Endothelial cell of umbilical vein (primary cell): ENCODE results near the gene SRP14. TPM values are rescaled to one million over a fixed set of nuclear protein-coding genes. Genes with fewer than 3 reads are reported as not detected.

Source experiments
- BruUV-seq: library from RNA; stranded (reverse); fragments of 400-500 nt; replicated peaks from 2 replicates; lab custom pipeline; 2021; lab: Mats Ljungman, UMichigan
- CTCF ChIA-PET: fragments of 300-600, 350-600 bp; sonication (Branson Sonifier 250); formaldehyde crosslinking; loops from one replicate; lab custom pipeline; 2021; ENCODE audit warnings: antibody characterized with exemption, inconsistent platforms; lab: Charles Lee
- POLR2A ChIA-PET: fragments of 300-600, 350-600 bp; sonication (Branson Sonifier 250); formaldehyde crosslinking; loops from one replicate; lab custom pipeline; 2021; ENCODE audit warnings: antibody characterized with exemption, inconsistent platforms; lab: Charles Lee
- DNase-seq: peaks from one replicate; pipeline ENCODE4 v3.0.0-alpha.2; 2011; ENCODE audit warnings: low read depth, low spot score
- FAIRE-seq: peaks from 2 replicates; lab custom pipeline; 2011; peaks lifted over from hg19 to GRCh38; lab: Jason Lieb, UNC
- H2AFZ ChIP-seq: 2 replicates; pipeline ENCODE4 v1.6.0; 2012; ENCODE audit warnings: low read depth, low read length, control low read depth, inconsistent platforms
- H3K27ac ChIP-seq: 2 replicates; pipeline ENCODE4 v1.5.1; 2011; ENCODE audit warnings: low read depth, mild to moderate bottlenecking, control low read depth, low read length, moderate library complexity; ENCODE audit not compliant: insufficient read depth
- H3K27me3 ChIP-seq, 2 experiments: 2 replicates each; pipeline versions ENCODE4 v1.6.0 to v1.6.1; 2011; ENCODE audit warnings: low read length in 2 of 2, mixed read lengths in 1 of 2; ENCODE audit not compliant: control insufficient read depth in 2 of 2, insufficient read depth in 2 of 2
- H3K36me3 ChIP-seq, 2 experiments: 2 replicates in 1 of 2; 3 replicates in 1 of 2; pipeline ENCODE4 v1.5.1; 2011; ENCODE audit warnings: low read length in 2 of 2, mild to moderate bottlenecking in 1 of 2, moderate library complexity in 1 of 2; ENCODE audit not compliant: control insufficient read depth in 2 of 2, insufficient read depth in 2 of 2; ENCODE audit errors: extremely low read depth in 1 of 2
- H3K4me1 ChIP-seq: 3 replicates; pipeline ENCODE4 v1.5.1; 2011; ENCODE audit warnings: mild to moderate bottlenecking, low read length; ENCODE audit not compliant: control insufficient read depth, insufficient read depth; ENCODE audit errors: extremely low read depth
- H3K4me2 ChIP-seq: 2 replicates; pipeline ENCODE4 v1.6.1; 2011; ENCODE audit warnings: low read length, control low read depth, mixed read lengths; ENCODE audit not compliant: insufficient read depth
- H3K4me3 ChIP-seq, 3 experiments: fragments of 200-600 bp in 1 of 3; sonication (generic), shearing (Covaris generic) in 1 of 3; replicated peaks in 1 of 3; 2 replicates each; pipeline ENCODE4 v1.5.1; 2011 to 2016; ENCODE audit warnings: control low read depth in 3 of 3, low read length in 3 of 3, mild to moderate bottlenecking in 2 of 3, inconsistent platforms in 1 of 3, low read depth in 1 of 3, moderate library complexity in 1 of 3; ENCODE audit not compliant: insufficient read depth in 1 of 3
- H3K79me2 ChIP-seq: 2 replicates; pipeline ENCODE4 v1.6.0; 2012; ENCODE audit warnings: low read length, inconsistent platforms; ENCODE audit not compliant: control insufficient read depth, insufficient read depth
- H3K9ac ChIP-seq: replicated peaks from 2 replicates; pipeline ENCODE3; 2011; ENCODE audit warnings: low read length, control low read depth; ENCODE audit not compliant: insufficient read depth; ENCODE audit errors: extremely low read depth
- H3K9me1 ChIP-seq: replicated peaks from 3 replicates; pipeline ENCODE4 v1.6.0; 2011; ENCODE audit warnings: mild to moderate bottlenecking, low read length; ENCODE audit not compliant: control insufficient read depth, insufficient read depth; ENCODE audit errors: extremely low read depth
- H3K9me3 ChIP-seq: replicated peaks from 2 replicates; pipeline ENCODE4 v1.5.1; 2012; ENCODE audit warnings: low read length, inconsistent platforms; ENCODE audit not compliant: control insufficient read depth, insufficient read depth
- H4K20me1 ChIP-seq: replicated peaks from 2 replicates; pipeline ENCODE3; 2011; ENCODE audit warnings: mild to moderate bottlenecking, low read length; ENCODE audit not compliant: control insufficient read depth, insufficient read depth; ENCODE audit errors: extremely low read depth
- CTCF ChIP-seq, 2 donors: IDR thresholded peaks; 1 replicate in 1 of 2; 2 replicates in 1 of 2; pipeline ENCODE4 v1.5.1; 2011; ENCODE audit warnings: low read length in 2 of 2, mild to moderate bottlenecking in 2 of 2, moderate library complexity in 2 of 2, control low read depth in 1 of 2, inconsistent platforms in 1 of 2, low read depth in 1 of 2; ENCODE audit not compliant: insufficient read depth in 1 of 2; ENCODE audit errors: extremely low read depth in 1 of 2
- EZH2 ChIP-seq: IDR thresholded peaks from 2 replicates; pipeline ENCODE4 v1.6.1; 2012; ENCODE audit warnings: borderline replicate concordance, low read depth, mild to moderate bottlenecking, moderate library complexity, low read length, inconsistent platforms; ENCODE audit not compliant: severe bottlenecking
- FOS ChIP-seq: IDR thresholded peaks from 2 replicates; pipeline ENCODE4 v1.6.1; 2011; ENCODE audit warnings: mild to moderate bottlenecking, low read length, moderate library complexity, borderline replicate concordance; ENCODE audit not compliant: insufficient read depth
- MYC ChIP-seq: IDR thresholded peaks from one replicate; pipeline ENCODE4 v1.6.1; 2011; ENCODE audit warnings: mild to moderate bottlenecking, low read depth, low read length
- POLR2A ChIP-seq: IDR thresholded peaks from 2 replicates; pipeline ENCODE4 v1.6.1; 2012; ENCODE audit warnings: low read depth, mild to moderate bottlenecking, control low read depth, low read length
- dilution Hi-C: fragments of 300-500 bp; cut with MboI; formaldehyde crosslinking; loops from one replicate; pipeline ENCODE4 v1.15.0; 2019; ENCODE audit warnings: low sequenced_read_pairs; ENCODE audit not compliant: extremely low pct_ligation_motif_present
- intact Hi-C: fragments of 100-400 bp; cut with micrococcal nuclease; formaldehyde crosslinking; loops from one replicate; pipeline ENCODE4 v1.10.0; 2022
- polyA plus RNA-seq, 4 experiments: library from polyadenylated mRNA; depleted of rRNA in 3 of 4; stranded (reverse) in 3 of 4; unstranded in 1 of 4; fragments of >200 nt; gene quantifications; 2 replicates each; pipeline versions ENCODE4 v1.2.1 to v1.2.3, GENCODE V29; 2011 to 2012; ENCODE audit warnings: missing spikeins in 1 of 4
- total RNA-seq: library from RNA; stranded (reverse); gene quantifications from 2 replicates; pipeline ENCODE4 v1.2.3, GENCODE V29; 2021

Gene SRP14
- total and polyA plus RNA-seq, 2 donors (not counting 3 experiments of a cell fraction or from before 2014, with no cell fraction given), result 220 to 330 TPM

GRCh38 chr15:40050788-40051470 lies 11.9 kb upstream of the SRP14 start:
- Histone ChIP-seq H3K36me3 (no peaks in the 10 kb centered on the region), H3K4me1 (peaks cover 22% of the 10 kb centered on the region), H3K27me3 (peaks cover 0 to 3% of the 10 kb centered on the region in 2 experiments), H4K20me1 (no peaks in the 10 kb centered on the region), H3K9me3 (no peaks in the 10 kb centered on the region), H3K27ac (no peak overlapping the region), H3K9me1 (no peaks in the 10 kb centered on the region), H3K9ac (no peak overlapping the region), H3K4me3 (no peak overlapping the region), H2AFZ (no peak overlapping the region), H3K79me2 (no peaks in the 10 kb centered on the region), H3K4me2 (no peak overlapping the region)
- intact Hi-C loops (no loop called here), dilution Hi-C loops (no loop called here)
- BruUV-seq, result no TSS peak
- POLR2A ChIA-PET, result no interaction called here
- no peak for DNase-seq
- no peak for TF ChIP-seq EZH2
- no peak for TF ChIP-seq CTCF (IDR thresholded peaks at IDR 0.05; ENCODE audit: extremely low read depth in 1 of 2, insufficient read depth in 1 of 2, low read depth in 1 of 2, low read length in 2 of 2)
- no peak for TF ChIP-seq MYC
- TF ChIP-seq POLR2A, result no peak
- no peak for TF ChIP-seq FOS
- CTCF ChIA-PET, result interaction anchor here (0.6 to 1.3 kb wide), 2 partner anchors 9 to 54 kb away, joined by 3 to 4 read pairs; no protein-coding TSS in a partner anchor
- no peak for FAIRE-seq
